ENCODE results near the gene KRTAP10-3. TPM values are rescaled to one million over a fixed set of nuclear protein-coding genes. Genes with fewer than 3 reads are reported as not detected.

Gene KRTAP10-3
- total and polyA plus RNA-seq, 2 experiments from 2014 or later = not detected

- TF ChIP-seq ZNF462 (CRISPR knock-in tag; IDR thresholded peaks at IDR 0.05) = no peak
- no peak for TF ChIP-seq ZNF114 (CRISPR knock-in tag; IDR thresholded peaks at IDR 0.05)
- TF ChIP-seq CREB1 (CRISPR knock-in tag; IDR thresholded peaks at IDR 0.05; ENCODE audit: low read depth) = no peak
- no peak for TF ChIP-seq STAT1 (IDR thresholded peaks at IDR 0.05; ENCODE audit: unreplicated experiment)
- TF ChIP-seq ETS1 (IDR thresholded peaks at IDR 0.05) = no peak
Observed at GRCh38 chr21:44523567-44524413, 34.8 kb downstream of the KRTAP10-3 start (continued).

- ATAC-seq (no peak), DNase-seq (ENCODE audit: low spot score) (no peak)
- no peaks in the 10 kb centered on the region for H3K79me2 ChIP-seq (replicated peaks; ENCODE audit: insufficient read depth)
- H4K20me1 ChIP-seq (replicated peaks; ENCODE audit: insufficient read depth) = no peaks in the 10 kb centered on the region
- Mint-ChIP-seq H3K4me3 (no peak overlapping the region), H3K27me3 (ENCODE audit: insufficient read depth, low read depth, poor library complexity) (peaks cover 6% of the 10 kb centered on the region), H3K27ac (no peak overlapping the region), H3K36me3 (ENCODE audit: low read depth) (peaks cover 2% of the 10 kb centered on the region; the same call in 1 of the 3 replicates), H3K4me1 (no peaks in the 10 kb centered on the region; the same call in 2 of the 3 replicates), H3K9me3 (peaks cover 1% of the 10 kb centered on the region; the same call in 1 of the 3 replicates)
- no peak overlapping the region for H3K27ac ChIP-seq (ENCODE audit: low read depth)
- H2AFZ ChIP-seq = no peak overlapping the region
- H3K27me3 ChIP-seq (ENCODE audit: insufficient read depth) = no peaks in the 10 kb centered on the region
- 0 out of 2 replicates have a peak, but pooled peaks cover 4% of the 10 kb centered on the region for H3K9me2 ChIP-seq (ENCODE audit: insufficient read depth)
- H3K4me3 ChIP-seq = no peak overlapping the region
- H3K4me2 ChIP-seq = no peak overlapping the region
- no peaks in the 10 kb centered on the region for H3F3A ChIP-seq (replicated peaks; ENCODE audit: low read depth)
- H3K4me1 ChIP-seq (ENCODE audit: insufficient read depth) = no peaks in the 10 kb centered on the region
- H3K36me3 ChIP-seq (ENCODE audit: insufficient read depth) = no peaks in the 10 kb centered on the region
- TF ChIP-seq POLR2AphosphoS5 (IDR thresholded peaks at IDR 0.05; ENCODE audit: low read depth) (no peak), ETS1 (IDR thresholded peaks at IDR 0.05) (no peak), JUNB (IDR thresholded peaks at IDR 0.05; ENCODE audit: unreplicated experiment) (no peak), REST (IDR thresholded peaks at IDR 0.05; ENCODE audit: unreplicated experiment) (no peak), CREB1 (CRISPR knock-in tag; IDR thresholded peaks at IDR 0.05; ENCODE audit: low read depth) (no peak), NANOG (IDR thresholded peaks at IDR 0.05; ENCODE audit: borderline replicate concordance) (no peak), EZH2phosphoT487 (IDR thresholded peaks at IDR 0.05; ENCODE audit: unreplicated experiment) (no peak), STAT1 (IDR thresholded peaks at IDR 0.05; ENCODE audit: unreplicated experiment) (no peak), EZH2 (IDR thresholded peaks at IDR 0.05; ENCODE audit: low read depth, unreplicated experiment) (no peak)
Observed at GRCh38 chr21:44522753-44523204, 35.8 kb downstream of the KRTAP10-3 start.

Measured in GM23338 (cell line).